ENCODE measurements around the gene RNASE8.
"Not testable (repeated sequence)": the region's sequence is repeated elsewhere in the genome, so short reads cannot be mapped to it uniquely, and the experiment has no call there.

RNASE8 gene

GRCh38 chr14:21036751-21037150, 20.9 kb upstream of the RNASE8 start:
- in situ Hi-C loops (cut with HindIII; ENCODE audit: low pct_unique_long_range_greater_than_20kb, low sequenced_read_pairs), result no loop called here
- TF ChIP-seq JUND (IDR thresholded peaks at IDR 0.05; ENCODE audit: low read depth), result no peak
- no peak for DNase-seq (ENCODE audit: low read depth in 1 of 2, low spot score in 1 of 2)

GRCh38 chr14:21037156-21037555, 20.5 kb upstream of the RNASE8 start:
- TF ChIP-seq JUND (IDR thresholded peaks at IDR 0.05; ENCODE audit: low read depth), result no peak
- in situ Hi-C loops (cut with HindIII; ENCODE audit: low pct_unique_long_range_greater_than_20kb, low sequenced_read_pairs), result no loop called here
- no peak for DNase-seq (ENCODE audit: low read depth in 1 of 2, low spot score in 1 of 2)

DNA sequence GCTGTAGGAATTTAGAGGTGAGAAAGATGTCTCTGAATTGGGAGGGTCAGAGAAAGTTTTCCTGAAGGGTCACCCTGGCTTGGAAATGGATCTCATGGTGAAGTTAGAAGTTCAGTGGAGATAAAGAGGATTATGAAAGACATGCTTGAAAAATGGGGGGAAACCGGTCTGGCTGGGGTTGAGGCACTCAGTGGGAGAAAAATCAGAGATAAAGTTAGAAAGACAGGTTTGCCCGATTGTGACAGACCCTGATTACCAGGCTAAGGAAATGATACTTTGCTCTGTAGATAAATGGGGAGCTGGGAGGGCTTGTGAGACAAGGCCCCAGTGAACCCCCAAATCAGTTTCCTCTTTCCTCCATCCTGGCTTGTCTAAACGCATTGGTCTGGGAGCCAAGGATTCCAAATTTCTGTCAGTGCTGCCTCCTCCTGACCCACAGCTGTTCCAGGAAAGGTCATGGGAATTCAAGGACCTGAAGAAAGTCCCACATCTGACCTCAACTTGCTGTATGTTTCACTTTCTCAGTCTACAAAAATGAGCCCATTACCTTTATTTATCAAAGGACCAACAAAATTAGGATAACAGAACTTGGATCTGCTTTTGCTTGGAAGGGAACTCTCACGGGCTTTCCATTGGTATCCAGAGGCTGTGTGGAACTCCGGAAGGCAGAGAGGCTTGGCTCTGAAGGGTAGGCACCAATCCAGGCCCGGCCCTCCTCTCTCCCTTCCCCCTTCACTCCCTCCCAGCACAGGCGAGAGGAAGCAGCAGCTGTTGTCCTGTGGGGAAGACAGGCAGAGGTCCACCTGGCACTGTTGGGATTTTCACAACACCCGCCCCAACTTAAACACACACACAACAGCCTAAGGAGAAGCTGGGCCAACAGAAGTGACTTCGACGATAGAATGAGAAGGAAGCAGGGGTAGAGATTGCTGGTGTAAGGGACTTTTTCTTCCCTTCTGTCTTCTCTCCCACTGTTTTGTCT, 18.9 kb upstream of the RNASE8 start:
- in situ Hi-C loops (cut with HindIII; ENCODE audit: low pct_unique_long_range_greater_than_20kb, low sequenced_read_pairs), result no loop called here
- no peak for DNase-seq (ENCODE audit: low read depth in 1 of 2, low spot score in 1 of 2)
- TF ChIP-seq JUND (IDR thresholded peaks at IDR 0.05; ENCODE audit: low read depth), result no peak

GRCh38 chr14:21039585-21040369, 17.8 kb upstream of the RNASE8 start:
- peak; percentile 47 to 79 for DNase-seq (ENCODE audit: low read depth in 1 of 2, low spot score in 1 of 2)
- no peak for TF ChIP-seq JUND (IDR thresholded peaks at IDR 0.05; ENCODE audit: low read depth)
- in situ Hi-C loops (cut with HindIII; ENCODE audit: low pct_unique_long_range_greater_than_20kb, low sequenced_read_pairs), result no loop called here

DNA sequence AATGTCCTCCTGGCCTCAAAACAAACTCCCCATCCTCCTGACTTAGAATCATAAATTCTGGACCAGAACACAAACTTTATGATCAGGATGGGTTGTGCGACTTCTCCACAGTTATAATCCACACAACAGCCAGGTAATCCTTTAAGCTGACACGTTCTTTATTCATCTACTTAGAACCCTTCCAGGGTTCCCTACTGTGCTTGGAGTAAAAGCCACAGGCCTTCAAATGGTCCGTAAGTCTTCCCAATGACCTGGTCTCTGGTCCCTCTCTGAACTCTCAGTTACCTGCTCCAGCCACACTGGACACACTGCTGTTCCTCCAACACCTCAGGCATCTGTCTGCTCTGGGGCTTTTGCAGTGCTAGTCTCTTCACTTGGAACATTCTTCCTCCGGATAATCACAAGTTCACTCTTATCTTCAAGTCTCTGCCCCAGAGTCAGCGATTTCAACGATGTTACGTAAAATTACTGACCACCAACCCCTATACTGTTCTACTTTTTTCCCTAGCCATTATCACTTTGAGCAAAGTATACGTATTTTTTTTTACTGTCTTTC, 17.2 kb upstream of the RNASE8 start:
- DNase-seq (ENCODE audit: low read depth in 1 of 2, low spot score in 1 of 2), result no peak
- in situ Hi-C loops (cut with HindIII; ENCODE audit: low pct_unique_long_range_greater_than_20kb, low sequenced_read_pairs), result no loop called here
- TF ChIP-seq JUND (IDR thresholded peaks at IDR 0.05; ENCODE audit: low read depth), result no peak

DNA sequence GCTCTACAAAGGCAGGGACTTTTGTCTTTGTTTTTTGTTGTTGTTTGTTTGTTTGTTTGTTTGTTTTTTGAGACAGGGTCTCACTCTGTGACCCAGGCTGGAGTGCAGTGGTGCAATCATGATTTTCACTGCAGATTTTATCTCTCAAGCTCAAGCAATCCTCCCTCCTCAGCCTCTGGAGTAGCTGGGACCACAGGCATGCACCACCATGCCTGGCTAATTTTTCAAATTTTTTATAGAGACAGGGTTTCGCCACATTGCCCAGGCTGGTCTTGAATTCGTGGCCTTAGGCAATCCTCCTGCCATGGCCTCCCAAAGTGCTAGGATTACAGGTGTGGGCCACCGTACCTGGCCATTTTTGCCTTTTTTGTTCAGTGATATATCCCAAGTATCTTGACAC, 16.7 kb upstream of the RNASE8 start:
- DNase-seq (ENCODE audit: low read depth in 1 of 2, low spot score in 1 of 2); in situ Hi-C loops (cut with HindIII; ENCODE audit: low pct_unique_long_range_greater_than_20kb, low sequenced_read_pairs): not testable (repeated sequence)

- TF ChIP-seq JUND (IDR thresholded peaks at IDR 0.05; ENCODE audit: low read depth), result no peak
- in situ Hi-C loops (cut with HindIII; ENCODE audit: low pct_unique_long_range_greater_than_20kb, low sequenced_read_pairs), result no loop called here
- no peak for DNase-seq (ENCODE audit: low read depth in 1 of 2, low spot score in 1 of 2)
These were observed 15.8 kb upstream of the RNASE8 start, which contains the start of gene RNASE7 for GRCh38 chr14:21041676-21042433. TSS of gene RNASE7 (plus strand) at chr14:21042362. CDS start at chr14:21042993, 631 bp downstream.

- no peak for TF ChIP-seq JUND (IDR thresholded peaks at IDR 0.05; ENCODE audit: low read depth)
- in situ Hi-C loops (cut with HindIII; ENCODE audit: low pct_unique_long_range_greater_than_20kb, low sequenced_read_pairs), result no loop called here
- no peak for DNase-seq (ENCODE audit: low read depth in 1 of 2, low spot score in 1 of 2)
These were observed 14.7 kb upstream of the RNASE8 start for GRCh38 chr14:21042918-21043317.

- in situ Hi-C loops (cut with HindIII; ENCODE audit: low pct_unique_long_range_greater_than_20kb, low sequenced_read_pairs), result no loop called here
- no peak for TF ChIP-seq JUND (IDR thresholded peaks at IDR 0.05; ENCODE audit: low read depth)
- DNase-seq (ENCODE audit: low read depth in 1 of 2, low spot score in 1 of 2), result no peak
These were observed 14.1 kb upstream of the RNASE8 start for GRCh38 chr14:21043387-21043973.

DNA sequence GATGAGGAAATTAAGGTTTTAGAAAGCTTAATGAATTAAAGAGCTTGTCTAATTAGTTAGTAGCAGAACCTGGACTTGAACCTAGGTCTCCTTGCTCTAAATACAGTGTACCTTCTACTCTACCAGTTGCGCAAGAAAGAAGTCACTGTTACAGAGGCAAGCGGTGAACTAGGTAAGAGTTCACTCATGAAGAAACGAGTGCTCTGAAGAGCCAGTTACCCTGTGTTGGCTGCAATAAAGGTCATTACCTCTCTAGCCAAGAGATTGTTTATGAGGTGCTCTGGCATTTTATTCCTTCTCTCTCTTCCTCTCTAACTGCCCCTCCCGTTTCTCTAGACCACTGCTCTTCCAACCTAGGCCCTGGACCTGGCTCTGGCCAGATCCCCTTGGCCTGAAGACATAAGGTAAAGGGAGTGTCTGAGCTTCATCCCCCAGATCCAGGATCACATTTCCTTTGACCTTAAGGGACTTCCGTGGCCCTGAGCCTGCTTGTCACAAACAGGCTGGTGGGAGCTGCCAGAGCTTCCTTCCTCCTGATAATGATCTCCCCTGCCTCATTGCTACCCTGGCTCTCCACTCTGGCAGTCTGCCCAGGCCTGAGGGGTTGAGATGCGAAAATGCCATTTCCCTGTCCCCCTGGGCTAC, 13.5 kb upstream of the RNASE8 start:
- in situ Hi-C loops (cut with HindIII; ENCODE audit: low pct_unique_long_range_greater_than_20kb, low sequenced_read_pairs), result no loop called here
- TF ChIP-seq JUND (IDR thresholded peaks at IDR 0.05; ENCODE audit: low read depth), result no peak
- DNase-seq (ENCODE audit: low read depth in 1 of 2, low spot score in 1 of 2), result no peak

GRCh38 chr14:21047378-21047781, 10.2 kb upstream of the RNASE8 start:
- in situ Hi-C loops (cut with HindIII; ENCODE audit: low pct_unique_long_range_greater_than_20kb, low sequenced_read_pairs), result no loop called here

More at GRCh38 chr14:21047378-21047781, 10.2 kb upstream of the RNASE8 start:
- DNase-seq (ENCODE audit: low read depth in 1 of 2, low spot score in 1 of 2), result no peak
- no peak for TF ChIP-seq JUND (IDR thresholded peaks at IDR 0.05; ENCODE audit: low read depth)

Measured in T47D (cell line).